HG02840 (cell line): Measurements from ENCODE around the gene HEXIM2.

Experiments used
- ATAC-seq: cut with Tn5 transposase; IDR thresholded peaks from one replicate; pipeline ENCODE4 v1.9.1; 2021; ENCODE audit warnings: mild to moderate bottlenecking, moderate library complexity, moderate number of reproducible peaks; ENCODE audit not compliant: unreplicated experiment, low FRiP score

The HEXIM2 gene

GRCh38 chr17:45127548-45128300 lies 34.0 kb upstream of the HEXIM2 start:
- no peak for ATAC-seq

DNA sequence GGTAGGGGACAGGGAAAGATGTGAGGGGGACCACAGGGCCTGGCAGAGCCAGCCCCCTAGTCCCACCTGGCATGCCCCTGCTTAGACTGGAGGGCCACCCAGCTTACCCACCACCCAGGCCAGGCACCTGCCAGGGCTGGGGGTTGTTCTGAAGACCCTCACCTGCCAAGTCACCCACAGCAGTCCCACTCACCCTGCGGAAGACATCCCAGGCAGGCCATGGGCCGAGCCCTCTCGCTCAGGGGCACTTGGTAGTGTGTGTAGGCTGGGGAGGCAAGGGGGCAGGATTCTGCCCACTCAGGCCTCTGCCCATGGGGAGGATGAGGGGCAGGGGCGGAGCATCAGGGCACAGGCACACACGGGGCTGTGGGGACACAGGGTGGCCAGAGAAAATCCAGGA lies 33.3 kb upstream of the HEXIM2 start:
- no peak for ATAC-seq

- no peak for ATAC-seq
These were observed 32.7 kb upstream of the HEXIM2 start for GRCh38 chr17:45128989-45129388.

GRCh38 chr17:45129426-45129939 lies 32.2 kb upstream of the HEXIM2 start:
- no peak for ATAC-seq

DNA sequence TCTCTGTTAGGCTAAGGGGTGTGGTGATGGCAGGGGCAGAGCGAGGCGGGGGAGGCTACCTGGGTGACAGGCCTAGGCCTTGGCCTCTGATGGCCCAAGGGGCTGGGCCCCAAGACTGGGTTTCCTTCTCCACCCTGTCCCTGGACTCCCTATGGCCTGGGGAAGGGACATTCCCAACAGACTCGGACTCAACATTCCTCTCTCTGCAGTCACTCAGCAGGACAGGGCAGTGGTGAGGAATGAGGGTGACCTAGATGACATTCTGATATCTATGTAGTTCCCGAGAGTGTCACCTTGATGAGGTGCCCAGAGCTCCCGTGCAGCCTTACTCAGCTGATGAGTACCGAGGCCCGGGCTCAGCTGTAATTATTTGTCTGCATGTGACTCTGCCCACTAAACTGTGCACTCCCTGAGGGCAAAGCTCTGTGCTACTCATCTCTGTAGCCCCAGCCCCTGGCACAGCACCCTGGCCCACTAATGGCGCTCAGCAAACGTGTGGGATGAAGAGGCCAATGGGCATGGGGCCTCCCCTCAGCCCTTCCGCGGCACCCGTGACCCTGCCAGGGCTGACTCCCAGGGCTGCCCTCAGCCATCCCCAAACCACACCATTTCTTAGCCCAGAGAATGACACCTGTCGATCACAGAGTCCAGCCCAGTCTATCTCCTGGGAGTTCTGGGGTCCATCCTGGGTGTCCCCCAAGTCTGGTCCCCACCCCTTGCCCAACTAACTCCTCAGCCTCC lies 31.6 kb upstream of the HEXIM2 start:
- ATAC-seq, result no peak

DNA sequence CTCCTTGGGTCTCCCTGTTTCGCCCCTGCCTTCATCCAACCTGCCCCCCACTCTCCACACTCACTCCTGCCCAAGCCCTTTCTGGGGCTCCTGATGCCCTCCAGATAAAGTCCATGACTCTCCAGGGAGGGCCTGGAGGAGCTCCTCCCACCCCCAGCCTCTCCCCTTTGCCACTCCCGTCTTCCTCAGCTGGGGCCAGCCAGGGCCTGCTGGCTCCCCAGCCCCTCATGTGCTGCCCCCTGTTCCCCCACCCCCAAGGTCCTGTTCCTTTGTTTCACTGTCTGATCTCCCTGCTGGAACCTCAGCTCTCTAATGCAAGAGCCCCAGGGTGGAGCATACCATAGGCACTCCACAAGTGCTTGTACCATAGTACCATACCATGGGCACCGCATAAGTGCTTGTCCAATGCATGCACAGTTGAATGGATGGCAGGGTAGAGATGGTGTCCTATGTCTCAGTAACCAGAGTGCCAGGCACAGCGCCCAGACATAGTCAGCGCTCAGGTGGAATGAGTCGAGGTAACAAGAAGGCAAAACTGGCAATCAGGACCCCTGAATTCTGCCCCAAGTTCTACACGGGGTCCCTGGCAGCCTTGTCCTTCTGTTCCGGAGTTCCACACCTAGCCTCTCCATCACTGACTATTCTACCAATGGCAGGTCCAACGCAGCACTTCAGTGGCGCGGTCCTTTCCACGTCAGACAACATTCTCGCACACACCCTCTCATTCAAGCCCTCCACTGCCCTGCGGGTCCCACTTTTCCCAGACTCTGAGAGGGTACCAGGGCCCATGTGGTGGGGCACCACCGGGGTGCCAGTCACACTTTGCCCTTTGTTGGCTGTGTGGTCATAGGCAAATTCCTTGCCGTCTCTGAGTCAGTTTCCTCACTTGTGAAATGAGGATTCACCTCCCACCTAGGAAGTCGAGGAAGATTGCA lies 30.7 kb upstream of the HEXIM2 start:
- ATAC-seq, result no peak

DNA sequence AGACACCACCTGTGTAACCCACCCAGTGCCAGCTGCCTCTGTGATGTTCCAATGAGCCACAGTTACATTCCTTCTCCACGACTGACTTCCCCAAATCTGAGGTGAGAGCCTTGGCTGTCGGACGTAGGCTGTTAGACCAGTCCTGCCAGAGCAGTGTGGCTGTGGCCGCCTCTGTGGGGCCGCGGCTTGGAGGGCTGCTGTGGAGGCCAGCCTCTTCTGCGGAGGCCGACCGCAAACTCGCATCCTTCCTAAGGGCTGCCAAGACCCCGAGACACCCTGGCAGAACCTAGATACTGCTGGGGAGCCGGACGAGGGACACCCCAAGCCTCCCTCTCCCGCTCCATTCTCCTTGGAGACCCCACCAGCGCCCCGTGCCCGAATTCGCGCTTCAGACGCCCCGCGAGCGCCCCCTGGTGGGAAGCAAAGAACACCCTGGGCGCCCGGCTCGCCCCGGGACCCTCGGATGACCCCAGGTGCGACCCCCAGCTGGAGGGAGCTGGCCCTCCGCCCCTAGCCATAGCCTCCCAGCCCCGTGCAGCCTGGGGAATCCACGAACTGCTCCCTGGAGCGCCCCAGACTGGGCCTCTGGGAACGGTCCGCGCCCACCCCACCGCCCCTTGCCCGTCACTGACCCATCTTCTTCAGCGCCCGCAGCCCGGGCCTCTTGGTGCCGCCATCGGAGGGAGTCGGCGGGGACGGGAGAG lies 29.9 kb upstream of the HEXIM2 start:
- no peak for ATAC-seq

- ATAC-seq, result no peak
These were observed 29.4 kb upstream of the HEXIM2 start, which contains the start of gene PLCD3 for GRCh38 chr17:45132320-45132571. Gene PLCD3 (minus strand): TSS chr17:45132515. CDS start chr17:45132410, 105 bp downstream.

- ATAC-seq, result no peak
These were observed 28.9 kb upstream of the HEXIM2 start for GRCh38 chr17:45132572-45133463.

GRCh38 chr17:45135192-45135977 lies 26.3 kb upstream of the HEXIM2 start, which contains the start of gene ACBD4:
Gene ACBD4 (plus strand): TSS chr17:45135687. CDS start chr17:45136145, 458 bp downstream.
- peak; percentile 70 for ATAC-seq

- ATAC-seq, result no peak
These were observed 25.5 kb upstream of the HEXIM2 start for GRCh38 chr17:45135978-45136791.

- ATAC-seq, result no peak
These were observed 24.7 kb upstream of the HEXIM2 start for GRCh38 chr17:45136846-45137560.

DNA sequence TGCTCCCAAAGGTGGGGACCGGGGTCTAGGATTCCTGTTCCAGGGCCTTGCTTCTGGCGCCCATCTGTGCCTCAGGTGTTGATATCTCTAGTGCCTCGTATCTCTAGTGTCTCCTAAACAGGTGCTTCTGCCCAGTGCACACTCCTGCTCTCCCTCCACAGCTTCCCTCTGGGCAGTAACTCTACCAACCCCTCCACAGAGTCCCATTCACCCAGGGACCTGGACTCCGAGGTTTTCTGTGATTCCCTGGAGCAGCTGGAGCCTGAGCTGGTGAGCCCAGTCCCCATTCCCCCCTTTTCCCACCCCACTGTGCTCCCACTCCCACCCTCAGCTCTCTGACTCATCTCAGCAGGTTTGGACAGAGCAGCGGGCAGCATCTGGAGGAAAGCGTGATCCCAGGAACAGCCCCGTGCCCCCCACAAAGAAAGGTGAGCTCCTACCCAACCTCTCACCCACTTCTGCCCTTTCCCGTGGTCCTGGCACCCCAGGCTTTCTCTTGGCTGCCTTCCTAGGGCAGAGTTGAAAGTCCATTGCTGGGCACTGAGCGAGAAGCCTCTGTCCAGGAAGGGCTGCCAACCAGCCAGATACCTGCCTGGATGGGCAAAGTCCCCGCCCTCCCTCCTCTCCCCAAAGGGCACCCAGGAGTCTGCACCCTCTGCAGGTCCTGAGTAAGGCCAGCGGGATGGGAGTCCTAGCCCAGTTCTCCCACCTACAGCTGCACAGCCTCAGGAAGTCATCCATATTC lies 23.9 kb upstream of the HEXIM2 start:
- no peak for ATAC-seq

DNA sequence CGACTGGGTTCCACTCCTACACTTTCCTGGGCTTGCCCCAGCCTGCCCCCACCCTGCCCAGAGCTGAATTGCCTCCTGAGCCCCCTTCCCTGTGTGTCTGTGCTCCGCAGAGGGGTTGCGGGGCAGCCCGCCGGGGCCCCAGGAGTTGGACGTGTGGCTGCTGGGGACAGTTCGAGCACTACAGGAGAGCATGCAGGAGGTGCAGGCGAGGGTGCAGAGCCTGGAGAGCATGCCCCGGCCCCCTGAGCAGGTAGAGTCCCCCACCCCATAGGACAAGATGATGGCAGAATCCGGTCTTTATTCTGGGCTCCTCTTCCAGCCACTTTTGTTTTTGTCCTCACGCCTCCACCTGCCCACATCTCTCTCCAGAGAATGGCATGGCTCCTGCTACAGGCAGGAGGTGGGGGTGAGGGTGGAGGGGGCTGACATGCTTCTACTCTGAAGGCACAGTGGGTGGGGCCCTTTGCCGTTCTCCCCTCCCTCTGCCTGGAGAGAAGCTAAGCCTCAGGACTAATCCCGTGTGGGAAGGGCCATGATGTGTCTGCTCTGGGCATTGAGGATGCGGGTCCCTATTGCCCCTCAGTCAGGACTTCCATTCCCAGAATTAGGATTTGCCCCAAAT lies 22.7 kb upstream of the HEXIM2 start:
- no peak for ATAC-seq

GRCh38 chr17:45139533-45139920 lies 22.1 kb upstream of the HEXIM2 start:
- no peak for ATAC-seq
